K562 (cell line): Measurements from ENCODE around the gene AAMP. TPM values are rescaled to one million over a fixed set of nuclear protein-coding genes. Genes with fewer than 3 reads are reported as not detected.

Experiments
- CHD2 ChIP-seq: IDR thresholded peaks from 2 replicates; pipeline ENCODE4 v1.6.1; 2011; ENCODE audit warnings: low read depth, low read length
- CHD7 ChIP-seq: fragments of 200-600 bp; sonication (generic); IDR thresholded peaks from one replicate; pipeline ENCODE4 v1.6.1; 2012; ENCODE audit warnings: mild to moderate bottlenecking, low read depth, low read length, inconsistent platforms
- DDX20 ChIP-seq: fragments of 450-650 bp; IDR thresholded peaks from 2 replicates; pipeline ENCODE4 v1.6.1; 2016; ENCODE audit warnings: missing genetic modification characterization, low read depth, mild to moderate bottlenecking, missing compliant biosample characterization, moderate library complexity
- MCM5 ChIP-seq: fragments of 450-650 bp; IDR thresholded peaks from 2 replicates; pipeline ENCODE4 v1.6.1; 2016; ENCODE audit warnings: low read depth
- PREB ChIP-seq: sonication (generic); formaldehyde crosslinking; IDR thresholded peaks from 2 replicates; pipeline ENCODE4 v1.8.1; 2023; ENCODE audit warnings: mild to moderate bottlenecking, missing genetic modification reagents
- PTRF ChIP-seq: fragments of 450-650 bp; IDR thresholded peaks from 2 replicates; pipeline ENCODE4 v1.6.1; 2016; ENCODE audit warnings: mild to moderate bottlenecking, missing genetic modification characterization, missing compliant biosample characterization
- SAFB ChIP-seq: fragments of 200-400 bp; formaldehyde crosslinking; IDR thresholded peaks from 2 replicates; pipeline ENCODE4 v1.6.1; 2017; ENCODE audit warnings: low read depth, low read length, borderline replicate concordance
- SRSF1 ChIP-seq: fragments of 200-400 bp; formaldehyde crosslinking; IDR thresholded peaks from 2 replicates; pipeline ENCODE4 v1.6.1; 2017; ENCODE audit warnings: mild to moderate bottlenecking, low read depth, low read length, moderate library complexity
- TEAD4 ChIP-seq, 2 experiments: sonication (generic) in 1 of 2; formaldehyde crosslinking in 1 of 2; IDR thresholded peaks; 2 replicates each; pipeline versions ENCODE4 v1.6.1 to v1.8.0; 2012 to 2022; ENCODE audit warnings: borderline replicate concordance in 1 of 2, inconsistent platforms in 1 of 2, low read length in 1 of 2, mild to moderate bottlenecking in 1 of 2, missing genetic modification reagents in 1 of 2
- ZBTB11 ChIP-seq, 3 experiments: fragments of 200-800 bp in 1 of 3; fragments of 250-450 bp in 1 of 3; fragments of 450-650 bp in 1 of 3; sonication (Bioruptor Pico) in 1 of 3; sonication (Bioruptor generic) in 1 of 3; formaldehyde crosslinking in 1 of 3; IDR thresholded peaks; 2 replicates each; pipeline versions ENCODE4 v1.6.1 to v1.8.0; 2016 to 2022; ENCODE audit warnings: mild to moderate bottlenecking in 2 of 3, missing genetic modification characterization in 2 of 3, missing compliant biosample characterization in 1 of 3, moderate library complexity in 1 of 3
- ZBTB17 ChIP-seq: fragments of 450-650 bp; formaldehyde crosslinking; IDR thresholded peaks from 2 replicates; pipeline ENCODE4 v1.4.0; 2020; ENCODE audit warnings: mild to moderate bottlenecking
- ZNF134 ChIP-seq: fragments of 250-450 bp; sonication (Bioruptor Pico); conservative IDR thresholded peaks from 2 replicates; pipeline ENCODE4 v1.4.0; 2020
- polyA plus RNA-seq, 8 experiments: library from polyadenylated mRNA; depleted of rRNA in 4 of 8; stranded (reverse) in 5 of 8; unstranded in 3 of 8; fragments of >200 nt; fragmentation: Nextera tagmentation in 2 of 8; fragmentation: Illumina TruSeq in 1 of 8; extraction: Ambion mirVana in 2 of 8; extraction: Trizol in 1 of 8; gene quantifications; 2 replicates each; pipeline versions ENCODE4 v1.2.1 to v1.2.3, GENCODE V29; 2011 to 2014; ENCODE audit warnings: inconsistent platforms in 1 of 8, missing spikeins in 1 of 8
- total RNA-seq, 7 experiments: library from RNA; depleted of rRNA in 6 of 7; stranded (reverse); fragments of >200 nt in 6 of 7; fragmentation: Illumina TruSeq in 2 of 7; extraction: Trizol in 2 of 7; gene quantifications; 2 replicates each; pipeline versions ENCODE4 v1.2.1 to v1.2.3, GENCODE V29; 2011 to 2021; ENCODE audit warnings: low replicate concordance in 1 of 7

Gene AAMP
- total and polyA plus RNA-seq, 9 of the 15 experiments (the other 6 are each of a cell fraction or from before 2014, with no cell fraction given) = 5.7 to 197 (median 94.1) TPM

GRCh38 chr2:218317303-218317630 lies 47.3 kb upstream of the AAMP start (continued):
- TF ChIP-seq CHD7 (no peak), PREB (CRISPR knock-in tag) (no peak), CHD2 (no peak), DDX20 (no peak), SAFB (no peak), ZBTB11 (CRISPR knock-in tag; IDR thresholded peaks at IDR 0.05) (no peak), SRSF1 (no peak), PTRF (no peak), MCM5 (no peak), ZNF134 (CRISPR knock-in tag) (no peak), ZBTB17 (no peak), TEAD4 (IDR thresholded peaks at IDR 0.05; ENCODE audit: low read length) (no peak), TEAD4 (CRISPR knock-in tag; IDR thresholded peaks at IDR 0.05; ENCODE audit: borderline replicate concordance) (no peak)
